Lower leg skin (tissue), 4 donors: ENCODE data around the gene ADCY2. TPM values are rescaled to one million over a fixed set of nuclear protein-coding genes. Genes with fewer than 3 reads are reported as not detected.

Experiments used
- DNase-seq, 2 donors: peaks; one replicate each; pipeline ENCODE4 v3.0.0-alpha.2; 2019; ENCODE audit warnings: low spot score in 2 of 2
- H3K4me3 ChIP-seq: fragments of 200-600 bp; sonication (generic); 2 replicates; pipeline ENCODE4 v1.5.1; 2017; ENCODE audit warnings: mild to moderate bottlenecking, low read depth; ENCODE audit not compliant: poor library complexity, severe bottlenecking
- POLR2A ChIP-seq, 2 donors: fragments of 450-650 bp; IDR thresholded peaks; one replicate each; pipeline ENCODE4 v1.6.1; 2016 to 2017; ENCODE audit warnings: antibody characterized with exemption in 2 of 2, mild to moderate bottlenecking in 1 of 2, moderate library complexity in 1 of 2
- WGBS, 2 donors: methylation state at CpG; one replicate each; pipeline ENCODE4 v1.1.5; 2018; 5-methylcytosine and 5-hydroxymethylcytosine counted together
- intact Hi-C: fragments of 100-400 bp; cut with DNase I; formaldehyde crosslinking; loops from one replicate; pipeline ENCODE4 v1.15.0; 2023; ENCODE audit warnings: low total_unique reads
- total RNA-seq, 4 donors: library from RNA; depleted of rRNA; stranded (reverse); fragments of >200 nt; gene quantifications; one replicate each; pipeline ENCODE4 v1.1.0, GENCODE V29; 2016
- TF ChIP-seq, protein P1 (sequence below), 3 donors: fragments of 450-650 bp; IDR thresholded peaks; one replicate each; pipeline ENCODE4 v1.5.1; 2016; ENCODE audit warnings: antibody characterized with exemption in 3 of 3, mild to moderate bottlenecking in 3 of 3, moderate library complexity in 2 of 3

Gene ADCY2
- total RNA-seq, 4 donors from 2014 or later, result 7.3 to 11.5 (median 8.2) TPM

DNA sequence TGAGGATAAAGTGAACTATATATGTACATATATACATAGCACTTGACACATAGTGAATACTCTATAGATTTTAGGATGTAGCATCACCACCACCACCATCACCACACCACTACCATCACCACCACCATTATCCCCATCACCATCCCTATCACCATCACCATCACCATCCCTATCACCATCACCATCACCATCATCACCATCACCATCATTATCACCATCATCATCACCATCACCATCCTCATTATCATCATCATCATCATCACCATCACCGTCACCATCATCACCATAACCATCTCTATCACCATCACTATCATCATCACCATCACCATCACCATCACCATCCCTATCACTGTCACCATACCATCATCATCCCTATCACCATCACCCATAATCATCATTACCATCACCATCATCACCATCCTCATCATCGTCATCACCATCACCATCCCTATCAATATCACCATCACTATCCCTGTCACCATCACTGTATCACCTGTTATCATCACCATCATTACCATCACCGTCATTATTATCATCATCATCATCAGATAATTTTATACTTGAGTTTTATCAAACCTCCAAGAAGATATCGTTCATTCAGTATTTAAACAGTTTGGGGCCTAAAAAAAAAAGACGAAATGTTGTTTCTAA is 345.6 kb downstream of the ADCY2 start:
- intact Hi-C loops, result loop anchor here (10.0 kb wide), 1 partner anchor 347 kb away; the partner anchor contains the start of gene ADCY2
- WGBS, 2 donors, result 83 to 88% methylated on average over 5 of the region's 5 CpGs
- no peak for DNase-seq
- H3K4me3 ChIP-seq, result no peak overlapping the region
- no peak for TF ChIP-seq POLR2A (IDR thresholded peaks at IDR 0.05)

DNA sequence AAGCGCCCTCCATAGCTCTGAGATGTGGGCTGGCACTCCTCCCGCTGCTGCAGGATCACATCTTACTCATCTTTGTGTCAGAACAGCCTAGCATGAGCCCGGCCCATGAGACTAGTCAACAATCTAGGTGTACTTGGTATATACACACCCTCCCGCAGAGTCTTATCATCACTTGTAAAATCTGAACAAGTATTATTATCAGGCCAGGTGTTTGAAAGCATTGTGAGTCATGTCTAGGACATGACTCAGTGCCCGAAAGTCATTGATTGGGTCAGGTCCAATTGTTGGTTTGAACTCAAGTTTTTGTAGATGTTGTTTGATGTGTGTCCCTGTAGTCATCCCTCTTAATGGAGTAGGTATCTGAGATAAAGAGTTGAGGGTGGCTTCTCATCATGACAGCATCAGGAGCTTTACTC is 346.3 kb downstream of the ADCY2 start:
- intact Hi-C loops, result loop anchor here (10.0 kb wide), 1 partner anchor 347 kb away; the partner anchor contains the start of gene ADCY2
- 60 to 67% methylated on average over 5 of the region's 5 CpGs for WGBS, 2 donors
- no peak for DNase-seq
- no peak overlapping the region for H3K4me3 ChIP-seq
- TF ChIP-seq, protein P1, sequence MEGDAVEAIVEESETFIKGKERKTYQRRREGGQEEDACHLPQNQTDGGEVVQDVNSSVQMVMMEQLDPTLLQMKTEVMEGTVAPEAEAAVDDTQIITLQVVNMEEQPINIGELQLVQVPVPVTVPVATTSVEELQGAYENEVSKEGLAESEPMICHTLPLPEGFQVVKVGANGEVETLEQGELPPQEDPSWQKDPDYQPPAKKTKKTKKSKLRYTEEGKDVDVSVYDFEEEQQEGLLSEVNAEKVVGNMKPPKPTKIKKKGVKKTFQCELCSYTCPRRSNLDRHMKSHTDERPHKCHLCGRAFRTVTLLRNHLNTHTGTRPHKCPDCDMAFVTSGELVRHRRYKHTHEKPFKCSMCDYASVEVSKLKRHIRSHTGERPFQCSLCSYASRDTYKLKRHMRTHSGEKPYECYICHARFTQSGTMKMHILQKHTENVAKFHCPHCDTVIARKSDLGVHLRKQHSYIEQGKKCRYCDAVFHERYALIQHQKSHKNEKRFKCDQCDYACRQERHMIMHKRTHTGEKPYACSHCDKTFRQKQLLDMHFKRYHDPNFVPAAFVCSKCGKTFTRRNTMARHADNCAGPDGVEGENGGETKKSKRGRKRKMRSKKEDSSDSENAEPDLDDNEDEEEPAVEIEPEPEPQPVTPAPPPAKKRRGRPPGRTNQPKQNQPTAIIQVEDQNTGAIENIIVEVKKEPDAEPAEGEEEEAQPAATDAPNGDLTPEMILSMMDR (IDR thresholded peaks at IDR 0.05), result no peak
- TF ChIP-seq POLR2A (IDR thresholded peaks at IDR 0.05), result no peak

DNA sequence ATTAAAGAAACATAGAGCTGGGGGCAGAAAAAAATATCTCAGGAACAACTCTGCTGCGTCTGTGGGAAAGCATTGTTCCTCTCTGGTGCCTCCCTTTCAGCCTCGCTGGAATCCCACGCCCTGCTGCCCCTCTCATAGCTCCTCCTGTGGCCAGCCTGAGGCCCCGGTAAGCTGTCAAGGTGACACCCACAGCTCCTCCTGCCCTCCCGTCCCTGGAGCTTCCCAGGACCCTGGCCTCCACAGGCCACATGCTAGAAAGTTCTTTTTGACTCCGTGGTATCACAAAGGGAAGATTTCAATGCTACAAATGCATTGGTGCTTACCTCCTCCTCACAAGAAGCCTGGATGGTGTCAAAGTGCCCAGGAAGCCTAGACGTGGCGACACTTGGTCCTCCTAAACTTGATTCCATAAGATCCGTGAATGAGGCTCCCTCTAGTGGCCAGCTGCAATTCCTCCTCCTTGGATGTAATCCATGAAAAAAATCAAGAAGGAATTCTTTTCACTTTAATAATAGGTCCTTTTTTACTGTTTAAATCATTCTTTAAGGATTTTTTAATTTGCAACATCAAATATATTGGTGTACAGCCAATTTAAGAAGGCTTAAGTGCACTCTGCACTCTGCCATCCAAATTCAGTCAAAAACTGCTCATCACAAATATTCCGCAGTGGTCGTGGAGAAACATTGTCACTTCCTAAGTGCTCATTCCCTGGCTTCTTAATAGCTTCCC is 350.1 kb downstream of the ADCY2 start:
- DNase-seq, result peak; percentile 70 to 92
- H3K4me3 ChIP-seq, result no peak overlapping the region
- TF ChIP-seq, protein P1 (IDR thresholded peaks at IDR 0.05), result peak in 1 of 3 donors; percentile 37
- TF ChIP-seq POLR2A (IDR thresholded peaks at IDR 0.05), result no peak
- intact Hi-C loops, result loop anchor here (10.0 kb wide), 1 partner anchor 351 kb away; the partner anchor contains the start of gene ADCY2
- WGBS, 2 donors, result 26 to 29% methylated on average over 11 of the region's 11 CpGs

DNA sequence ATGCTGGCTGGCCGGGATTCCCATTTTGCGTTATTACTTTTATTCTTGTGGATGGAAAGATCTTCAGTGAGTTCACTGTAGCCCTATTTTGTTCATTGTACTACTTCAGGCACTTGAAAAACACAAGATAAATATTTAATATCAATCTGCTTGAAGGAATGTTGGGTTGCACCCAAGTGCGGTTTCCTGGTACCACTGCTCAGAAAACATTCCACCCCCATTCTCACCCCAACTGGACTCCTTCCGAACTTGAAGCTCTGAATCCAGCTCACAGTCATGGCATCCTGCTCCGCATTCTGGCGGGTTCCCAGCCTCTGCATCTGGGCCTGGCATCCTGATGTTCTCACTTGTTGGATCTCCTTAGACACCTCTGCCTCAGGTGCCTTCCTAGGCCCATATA is 351.8 kb downstream of the ADCY2 start:
- no peak for DNase-seq
- H3K4me3 ChIP-seq, result no peak overlapping the region
- 92 to 95% methylated on average over 6 of the region's 6 CpGs for WGBS, 2 donors
- TF ChIP-seq POLR2A (IDR thresholded peaks at IDR 0.05), result no peak
- TF ChIP-seq, protein P1 (IDR thresholded peaks at IDR 0.05), result no peak
- intact Hi-C loops, result loop anchor here (10.0 kb wide), 1 partner anchor 353 kb away; the partner anchor contains the start of gene ADCY2

DNA sequence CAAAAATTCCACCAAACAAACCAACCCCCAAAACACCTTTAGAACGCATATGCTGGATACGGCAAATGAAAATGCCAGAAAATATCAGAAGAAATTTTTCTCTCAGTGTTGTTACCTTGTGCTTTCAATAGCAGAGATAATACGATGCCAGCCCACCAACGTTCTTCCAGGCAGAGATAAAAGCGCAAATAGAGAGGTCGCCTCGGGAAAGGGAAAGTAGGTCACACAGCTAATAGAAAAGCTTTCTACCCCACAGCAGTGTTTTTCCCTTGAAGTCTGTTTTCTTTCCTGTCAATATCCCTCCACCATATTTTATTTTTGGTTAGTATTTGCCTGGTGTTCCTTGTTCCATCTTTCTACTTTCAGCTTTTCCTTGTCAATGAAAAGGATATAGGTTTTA is 353.7 kb downstream of the ADCY2 start:
- TF ChIP-seq, protein P1 (IDR thresholded peaks at IDR 0.05), result no peak
- TF ChIP-seq POLR2A (IDR thresholded peaks at IDR 0.05), result no peak
- H3K4me3 ChIP-seq, result no peak overlapping the region
- WGBS, 2 donors, result 86 to 89% methylated on average over 7 of the region's 7 CpGs
- intact Hi-C loops, result loop anchor here (10.0 kb wide), 2 partner anchors 355 to 985 kb away; partner anchors contain the start of gene ADCY2
- no peak for DNase-seq

DNA sequence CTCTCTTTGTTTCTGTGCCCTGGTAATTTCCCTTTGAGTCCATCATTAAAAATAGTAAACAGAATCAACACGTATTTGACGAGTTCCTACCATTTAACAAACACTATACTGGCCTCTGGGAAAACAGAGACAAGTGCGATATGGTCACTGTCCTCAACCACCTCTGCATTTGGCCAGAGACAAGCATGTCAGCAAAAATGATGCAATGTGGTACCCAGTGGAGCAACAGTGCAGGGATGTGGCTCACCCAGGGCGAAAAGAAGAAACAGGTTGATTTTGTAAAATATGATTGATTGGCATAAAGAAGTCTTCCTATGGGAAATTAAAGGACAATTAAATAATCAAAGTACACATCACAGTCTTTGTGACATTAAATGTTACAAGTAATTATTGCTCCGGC is 355.9 kb downstream of the ADCY2 start:
- no peak overlapping the region for H3K4me3 ChIP-seq
- TF ChIP-seq, protein P1 (IDR thresholded peaks at IDR 0.05), result no peak
- no peak for TF ChIP-seq POLR2A (IDR thresholded peaks at IDR 0.05)
- no peak for DNase-seq
- intact Hi-C loops, result loop anchor here (10.0 kb wide), 1 partner anchor 987 kb away; no protein-coding TSS in a partner anchor
- 86 to 92% methylated on average over 5 of the region's 5 CpGs for WGBS, 2 donors
